Measurements from ENCODE around the gene SLC16A5.

GRCh38 chr17:75155191-75155601 lies 67.4 kb downstream of the SLC16A5 start:
- no peak for TF ChIP-seq CTCF (IDR thresholded peaks at IDR 0.05; ENCODE audit: low read length)
- no peak for TF ChIP-seq EZH2 (optimal IDR thresholded peaks at IDR 0.05; ENCODE audit: low read depth, low read length)

Data from MM.1S (cell line).